ENCODE results near the gene CUBN.
"Not testable (repeated sequence)": the region's sequence is repeated elsewhere in the genome, so short reads cannot be mapped to it uniquely, and the experiment has no call there.

Gene CUBN

GRCh38 chr10:16870331-16870730, 259.3 kb downstream of the CUBN start:
- no peak for DNase-seq (ENCODE audit: low read depth in 2 of 2)

- no peak for DNase-seq (ENCODE audit: low read depth in 2 of 2)
These were observed 261.6 kb downstream of the CUBN start for GRCh38 chr10:16867990-16868389.

GRCh38 chr10:16867556-16867955, 262.1 kb downstream of the CUBN start:
- no peak for DNase-seq (ENCODE audit: low read depth in 2 of 2)

GRCh38 chr10:16866541-16867275, 262.9 kb downstream of the CUBN start:
- DNase-seq (ENCODE audit: low read depth in 2 of 2), result no peak

GRCh38 chr10:16865766-16866165, 263.8 kb downstream of the CUBN start:
- no peak for DNase-seq (ENCODE audit: low read depth in 2 of 2)

GRCh38 chr10:16863766-16864165, 265.8 kb downstream of the CUBN start:
- no peak for DNase-seq (ENCODE audit: low read depth in 2 of 2)

GRCh38 chr10:16857419-16857818, 272.2 kb downstream of the CUBN start:
- no peak for DNase-seq (ENCODE audit: low read depth in 2 of 2)

- no peak for DNase-seq (ENCODE audit: low read depth in 2 of 2)
These were observed 273.0 kb downstream of the CUBN start for GRCh38 chr10:16856567-16856966.

GRCh38 chr10:16856092-16856491, 273.5 kb downstream of the CUBN start:
- no peak for DNase-seq (ENCODE audit: low read depth in 2 of 2)

- DNase-seq (ENCODE audit: low read depth in 2 of 2), result no peak
These were observed 275.0 kb downstream of the CUBN start for GRCh38 chr10:16854623-16855022.

GRCh38 chr10:16853809-16854208, 275.8 kb downstream of the CUBN start:
- DNase-seq (ENCODE audit: low read depth in 2 of 2), result no peak

GRCh38 chr10:16853201-16853600, 276.4 kb downstream of the CUBN start:
- DNase-seq (ENCODE audit: low read depth in 2 of 2), result no peak

- no peak for DNase-seq (ENCODE audit: low read depth in 2 of 2)
These were observed 277.0 kb downstream of the CUBN start for GRCh38 chr10:16852624-16853023.

- no peak for DNase-seq (ENCODE audit: low read depth in 2 of 2)
These were observed 281.0 kb downstream of the CUBN start for GRCh38 chr10:16848562-16849154.

GRCh38 chr10:16847644-16848043, 282.0 kb downstream of the CUBN start:
- no peak for DNase-seq (ENCODE audit: low read depth in 2 of 2)

GRCh38 chr10:16845248-16845647, 284.4 kb downstream of the CUBN start:
- no peak for DNase-seq (ENCODE audit: low read depth in 2 of 2)

GRCh38 chr10:16843252-16843870, 286.2 kb downstream of the CUBN start:
- DNase-seq (ENCODE audit: low read depth in 2 of 2), result no peak

- no peak for DNase-seq (ENCODE audit: low read depth in 2 of 2)
These were observed 294.4 kb downstream of the CUBN start for GRCh38 chr10:16835228-16835627.

- DNase-seq (ENCODE audit: low read depth in 2 of 2), result no peak
These were observed 297.1 kb downstream of the CUBN start for GRCh38 chr10:16832351-16833080.

- no peak for DNase-seq (ENCODE audit: low read depth in 2 of 2)
These were observed 300.9 kb downstream of the CUBN start for GRCh38 chr10:16828701-16829175.

- DNase-seq (ENCODE audit: low read depth in 2 of 2), result no peak
These were observed 301.5 kb downstream of the CUBN start for GRCh38 chr10:16828114-16828568.

- not testable (repeated sequence) for DNase-seq (ENCODE audit: low read depth in 2 of 2)
These were observed 302.1 kb downstream of the CUBN start for GRCh38 chr10:16827474-16827873.
